ENCODE data around the gene GPC2.

The GPC2 gene

DNA sequence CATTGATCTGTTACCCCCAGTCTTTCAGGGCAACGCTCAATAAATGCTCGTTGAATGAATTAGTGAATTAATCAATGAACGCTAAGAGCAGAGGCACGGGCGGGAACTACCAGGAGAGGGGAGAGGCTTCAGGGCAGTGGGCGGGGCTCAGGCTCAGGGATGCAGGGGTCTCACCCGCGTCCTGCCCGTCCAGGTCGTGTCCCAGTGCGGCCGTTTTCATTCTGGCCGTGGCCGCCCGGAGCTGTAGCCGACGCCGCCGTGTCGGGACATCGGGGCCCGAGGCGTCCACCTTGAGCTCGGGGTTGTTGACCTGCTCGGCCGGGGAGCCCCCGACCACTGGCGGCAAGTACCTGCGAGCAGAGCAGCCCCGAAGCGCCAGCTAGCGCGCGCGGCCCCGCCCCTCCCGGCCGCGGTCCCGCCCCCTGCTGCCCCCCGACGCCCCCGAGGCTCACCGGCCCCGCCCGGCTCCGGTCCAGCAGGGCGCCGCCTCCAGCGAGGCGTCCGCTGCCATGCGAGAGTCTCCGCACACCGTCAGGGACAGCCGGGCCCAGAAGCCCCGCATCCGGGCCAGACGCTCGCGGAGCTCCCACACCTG is 6.0 kb downstream of the GPC2 start:
- H3K27ac ChIP-seq: no peak overlapping the region
- no peak overlapping the region for H3K9ac ChIP-seq
- peaks cover 72% of the 10 kb centered on the region for H3K4me1 ChIP-seq
- peak overlapping the region; percentile 42 for H3K4me3 ChIP-seq
- H4K20me1 ChIP-seq: peaks cover 82% of the 10 kb centered on the region
- peaks cover 69% of the 10 kb centered on the region for H3K27me3 ChIP-seq
- no peaks in the 10 kb centered on the region for H3K9me3 ChIP-seq
- no peak for TF ChIP-seq Cebpa-rat (IDR thresholded peaks at IDR 0.05)
- H3K4me2 ChIP-seq: peak overlapping the region; percentile 90
- peaks cover 44% of the 10 kb centered on the region for H3K36me3 ChIP-seq

DNA sequence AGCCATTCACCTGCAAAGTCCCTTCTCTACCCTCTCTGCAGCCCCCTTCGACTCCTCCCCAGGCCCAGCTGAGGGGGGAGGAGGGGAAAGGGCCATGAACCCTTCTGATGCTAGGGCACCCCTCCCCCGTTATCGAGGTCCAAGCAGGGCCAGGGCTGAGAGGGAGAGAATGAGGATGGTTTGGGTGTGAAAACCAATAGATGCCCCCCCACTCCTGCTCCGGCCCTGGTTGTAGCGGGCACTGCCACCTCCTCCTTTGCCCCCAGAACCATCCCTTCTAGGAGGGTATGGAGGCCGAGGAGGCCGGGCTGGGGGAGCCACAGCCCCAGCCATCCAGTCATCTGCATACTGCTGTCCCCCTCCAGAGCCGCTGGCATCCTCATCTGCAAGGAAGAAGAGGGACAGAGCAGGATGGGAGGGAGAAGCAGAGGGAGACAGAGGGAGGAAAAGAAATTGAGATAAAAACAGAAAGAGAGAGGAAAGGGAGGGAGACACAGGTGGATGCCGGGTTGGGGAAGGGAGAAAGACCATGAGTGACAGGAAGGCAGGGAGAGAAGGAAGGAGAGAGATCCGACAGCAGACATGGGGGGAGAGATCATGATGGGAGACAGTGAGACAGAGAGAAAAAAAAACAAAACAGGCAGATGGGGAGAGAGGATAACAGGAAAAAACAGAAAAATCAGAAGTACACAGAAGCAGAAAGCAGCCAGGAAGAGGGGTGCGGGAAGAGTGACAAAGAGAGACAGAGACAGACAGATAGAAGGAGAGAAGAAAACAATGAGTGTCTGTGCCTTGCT is 6.9 kb downstream of the GPC2 start:
- Histone ChIP-seq H3K27ac (no peak overlapping the region), H3K27me3 (peaks cover 77% of the 10 kb centered on the region), H3K9me3 (no peaks in the 10 kb centered on the region), H3K4me1 (peaks cover 63% of the 10 kb centered on the region), H3K4me2 (peak overlapping the region; percentile 90), H3K36me3 (peaks cover 39% of the 10 kb centered on the region), H3K9ac (no peak overlapping the region), H4K20me1 (peaks cover 74% of the 10 kb centered on the region), H3K4me3 (no peak overlapping the region)
- TF ChIP-seq Cebpa-rat (IDR thresholded peaks at IDR 0.05): no peak

DNA sequence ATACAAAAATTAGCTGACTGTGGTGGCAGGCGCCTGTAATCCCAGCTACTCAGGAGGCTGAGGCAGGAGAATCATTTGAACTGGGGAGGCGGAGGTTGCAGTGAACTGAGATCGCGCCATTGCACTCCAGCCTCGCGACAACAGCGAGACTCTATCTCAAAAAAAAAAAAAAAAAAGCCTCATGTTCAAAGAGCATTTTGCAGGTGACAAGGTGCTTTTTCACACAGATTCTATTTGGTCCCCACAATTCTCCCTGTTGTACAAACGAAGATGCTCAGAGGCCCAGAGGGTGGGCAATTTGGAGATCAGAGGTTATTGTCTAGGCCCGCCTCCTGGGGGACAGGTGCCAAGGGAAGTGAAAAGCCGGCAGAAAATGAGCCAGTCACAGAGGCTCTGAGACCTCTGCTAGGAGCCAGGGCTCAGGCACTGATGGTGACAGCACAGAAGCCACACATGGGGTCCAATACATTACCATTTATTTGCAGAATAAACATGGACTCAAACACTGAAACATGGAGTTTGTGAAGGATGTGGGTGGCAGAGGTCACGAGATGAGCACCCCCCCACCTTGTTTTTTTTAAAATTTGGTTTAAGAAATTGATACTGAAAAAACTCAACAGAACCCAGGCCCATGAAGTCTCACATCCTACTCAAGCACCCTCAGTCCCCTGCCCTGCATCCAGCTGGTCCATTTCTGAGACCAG is 7.9 kb downstream of the GPC2 start:
- Histone ChIP-seq H3K4me1 (peaks cover 53% of the 10 kb centered on the region), H3K4me3 (peak overlapping the region; percentile 52; the same call in 1 of the 2 replicates), H3K36me3 (peaks cover 29% of the 10 kb centered on the region), H3K9me3 (no peaks in the 10 kb centered on the region), H3K4me2 (peak overlapping the region; percentile 90), H3K9ac (no peak overlapping the region), H4K20me1 (peaks cover 64% of the 10 kb centered on the region), H3K27ac (no peak overlapping the region), H3K27me3 (peaks cover 77% of the 10 kb centered on the region)
- TF ChIP-seq Cebpa-rat (IDR thresholded peaks at IDR 0.05): no peak

DNA sequence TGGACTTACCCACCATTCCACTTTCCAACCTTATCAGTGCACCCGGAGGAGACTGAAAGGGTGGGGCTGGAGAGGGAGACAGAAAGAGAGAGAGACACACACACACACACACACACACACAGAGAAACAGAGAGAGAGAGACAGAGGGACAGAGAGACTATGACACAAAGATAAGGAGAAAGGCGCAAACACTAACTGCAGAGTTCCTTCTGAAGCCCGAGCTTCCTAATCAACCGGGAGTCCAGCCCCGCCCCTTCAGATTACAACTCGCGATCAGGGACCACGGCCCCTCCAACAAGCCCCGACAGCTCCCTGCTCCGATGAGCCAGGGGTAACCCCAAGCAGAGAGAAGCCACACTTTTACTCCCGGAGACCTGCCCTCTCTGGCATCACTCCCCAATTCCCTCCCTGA is 9.3 kb downstream of the GPC2 start:
- Histone ChIP-seq H4K20me1 (peaks cover 50% of the 10 kb centered on the region), H3K4me1 (peaks cover 52% of the 10 kb centered on the region), H3K27ac (no peak overlapping the region), H3K36me3 (peaks cover 15% of the 10 kb centered on the region), H3K4me3 (peak overlapping the region; percentile 52; the same call in 1 of the 2 replicates), H3K9ac (0 out of 2 replicates have a peak overlapping the region, but pooled peaks have one; percentile 29), H3K4me2 (peak overlapping the region; percentile 90), H3K9me3 (no peaks in the 10 kb centered on the region), H3K27me3 (peaks cover 72% of the 10 kb centered on the region)
- no peak for TF ChIP-seq Cebpa-rat (IDR thresholded peaks at IDR 0.05)

DNA sequence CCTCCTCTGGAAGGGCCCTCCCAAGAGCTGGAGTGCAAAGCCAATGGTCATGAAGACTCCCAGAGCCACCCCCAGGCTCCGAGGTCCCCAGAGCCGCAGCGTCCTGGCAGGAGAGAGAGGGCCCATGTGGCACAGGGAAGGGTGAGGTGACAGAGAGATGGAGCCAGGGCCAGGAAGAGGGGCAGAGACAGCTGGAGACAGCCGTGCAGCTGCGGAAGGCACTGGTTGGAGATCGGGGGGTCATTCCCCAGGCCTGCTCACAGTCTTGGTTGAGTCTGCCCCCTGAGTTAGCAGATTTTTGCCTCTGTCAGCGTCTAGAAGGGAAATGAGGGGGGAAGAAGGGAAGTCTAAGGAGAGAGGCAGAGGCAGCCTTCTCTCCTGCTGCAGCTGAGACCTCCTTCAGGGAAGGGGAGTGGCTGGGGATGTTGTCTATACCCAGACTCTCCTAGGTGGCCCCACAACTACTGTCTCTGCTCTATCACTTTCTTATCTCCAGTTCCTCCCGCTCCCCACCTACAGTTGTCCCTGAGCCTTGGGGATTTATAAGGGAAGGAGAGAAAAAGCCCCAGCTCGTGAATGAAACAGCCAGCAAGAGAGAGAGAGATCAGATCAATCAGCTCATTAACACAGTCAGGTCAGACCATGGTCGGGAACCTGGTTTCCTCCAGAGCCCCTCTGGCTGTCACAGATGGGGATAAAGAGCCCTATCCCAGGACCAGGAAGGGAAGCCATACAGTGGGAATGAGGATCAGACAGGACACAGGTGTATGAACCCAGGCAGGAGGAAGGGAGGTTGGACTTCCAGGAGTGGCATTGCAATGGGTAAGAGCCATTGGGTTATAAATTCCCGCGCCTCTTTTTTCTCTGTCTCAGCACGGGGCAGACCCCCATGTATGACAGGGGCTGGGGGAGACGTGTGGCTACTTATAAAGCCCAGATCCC is 9.9 kb downstream of the GPC2 start:
- Histone ChIP-seq H3K4me3 (no peak overlapping the region), H4K20me1 (peaks cover 48% of the 10 kb centered on the region), H3K27me3 (peaks cover 69% of the 10 kb centered on the region), H3K9ac (0 out of 2 replicates have a peak overlapping the region, but pooled peaks have one; percentile 29), H3K36me3 (peaks cover 15% of the 10 kb centered on the region), H3K4me1 (peaks cover 52% of the 10 kb centered on the region), H3K27ac (no peak overlapping the region), H3K9me3 (no peaks in the 10 kb centered on the region), H3K4me2 (peak overlapping the region; percentile 90)
- TF ChIP-seq Cebpa-rat (IDR thresholded peaks at IDR 0.05): no peak

DNA sequence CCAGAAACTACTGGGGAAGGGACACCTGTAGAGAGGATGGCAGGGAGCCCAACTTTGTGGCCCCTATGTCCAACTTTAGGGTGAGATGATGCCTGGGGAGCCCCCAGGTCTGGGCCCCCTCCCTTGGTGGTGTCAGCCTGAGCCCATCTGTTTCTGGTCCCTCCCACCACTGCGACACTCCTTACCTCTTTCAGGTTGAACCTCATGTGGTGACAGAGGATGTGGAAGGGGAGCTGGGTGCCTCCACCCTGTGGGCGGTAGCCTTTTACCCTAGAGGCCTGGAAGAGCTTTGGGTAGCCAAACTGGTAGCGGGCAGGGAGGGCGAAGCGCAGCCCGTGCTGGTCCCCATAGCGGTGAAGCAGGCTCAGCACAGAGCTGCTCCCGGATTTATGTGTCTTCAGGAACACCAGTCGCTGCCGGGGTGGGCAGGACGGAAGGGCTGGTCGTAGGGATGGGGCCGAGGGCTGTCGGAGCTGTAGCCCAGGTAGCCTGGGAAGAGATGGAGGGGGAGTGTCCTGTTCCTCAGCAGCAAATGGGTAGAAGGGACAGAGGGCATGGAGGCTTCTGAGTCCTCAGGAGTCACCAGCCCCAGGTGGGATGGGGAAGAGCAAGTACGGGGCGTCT is 10.8 kb downstream of the GPC2 start:
- TF ChIP-seq Cebpa-rat (IDR thresholded peaks at IDR 0.05): no peak
- Histone ChIP-seq H3K4me3 (no peak overlapping the region), H3K36me3 (peaks cover 15% of the 10 kb centered on the region), H3K9ac (no peak overlapping the region), H3K4me1 (peaks cover 45% of the 10 kb centered on the region), H3K4me2 (peak overlapping the region; percentile 90; the same call in 1 of the 2 replicates), H3K27me3 (peaks cover 61% of the 10 kb centered on the region), H3K9me3 (no peaks in the 10 kb centered on the region), H3K27ac (no peak overlapping the region), H4K20me1 (peaks cover 41% of the 10 kb centered on the region)

DNA sequence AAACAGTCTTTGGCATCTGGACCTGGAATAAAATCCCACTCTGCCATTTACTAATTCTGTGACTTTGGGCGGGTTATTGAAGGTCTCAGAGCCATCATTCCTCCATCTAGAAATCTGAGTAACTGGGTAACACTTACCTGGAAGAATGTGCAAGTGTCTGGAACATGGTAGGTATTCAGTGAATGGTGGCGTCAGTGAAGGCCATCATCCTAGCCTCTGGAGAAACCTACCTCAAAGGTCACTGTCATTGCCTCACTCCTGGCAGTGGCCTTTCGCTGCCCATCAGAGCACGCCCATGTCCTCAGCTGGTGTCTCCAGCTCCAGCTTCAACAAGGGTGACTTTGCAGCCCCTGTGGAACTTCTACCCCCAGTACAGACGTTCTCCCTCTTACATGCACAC is 13.3 kb downstream of the GPC2 start:
- H4K20me1 ChIP-seq: peaks cover 17% of the 10 kb centered on the region
- no peak overlapping the region for H3K4me3 ChIP-seq
- H3K4me1 ChIP-seq: peaks cover 28% of the 10 kb centered on the region
- no peak overlapping the region for H3K9ac ChIP-seq
- no peaks in the 10 kb centered on the region for H3K36me3 ChIP-seq
- H3K27ac ChIP-seq: no peak overlapping the region
- peaks cover 35% of the 10 kb centered on the region for H3K27me3 ChIP-seq
- no peak for TF ChIP-seq Cebpa-rat (IDR thresholded peaks at IDR 0.05)
- H3K4me2 ChIP-seq: no peak overlapping the region
- no peaks in the 10 kb centered on the region for H3K9me3 ChIP-seq

DNA sequence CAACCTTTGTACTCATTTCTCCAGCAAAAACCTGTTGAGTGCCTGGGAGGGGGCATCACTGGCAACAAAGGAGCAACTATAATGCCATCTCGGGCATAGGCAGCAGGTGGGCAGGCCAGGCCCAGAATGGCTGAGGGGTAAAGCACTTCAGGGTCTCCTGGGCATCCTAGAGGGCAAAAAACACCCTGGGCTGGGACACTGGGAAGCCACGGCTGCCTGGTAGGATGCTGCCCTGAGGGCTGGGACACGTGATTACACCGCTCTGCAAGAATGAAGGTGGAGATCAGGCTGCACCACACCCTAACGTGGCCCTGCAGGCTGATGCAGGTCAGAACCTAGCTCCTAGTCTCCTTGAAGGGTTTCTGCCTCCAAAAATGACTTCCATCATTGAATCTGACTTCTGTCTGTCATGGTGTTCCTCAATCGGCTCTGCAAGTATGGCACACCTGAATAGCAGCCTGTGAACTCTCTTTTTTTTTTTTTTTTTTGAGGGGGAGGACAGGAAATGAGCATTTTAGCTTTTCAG is 14.1 kb downstream of the GPC2 start:
- H3K9me3 ChIP-seq: no peaks in the 10 kb centered on the region
- no peaks in the 10 kb centered on the region for H3K36me3 ChIP-seq
- TF ChIP-seq Cebpa-rat (IDR thresholded peaks at IDR 0.05): no peak
- 0 out of 2 replicates have a peak, but pooled peaks cover 13% of the 10 kb centered on the region for H4K20me1 ChIP-seq
- H3K4me3 ChIP-seq: no peak overlapping the region
- H3K9ac ChIP-seq: no peak overlapping the region
- H3K27ac ChIP-seq: no peak overlapping the region
- H3K27me3 ChIP-seq: peaks cover 27% of the 10 kb centered on the region
- peaks cover 23% of the 10 kb centered on the region for H3K4me1 ChIP-seq
- no peak overlapping the region for H3K4me2 ChIP-seq
